ENCODE measurements around the gene KRTAP4-3. TPM values are rescaled to one million over a fixed set of nuclear protein-coding genes. Genes with fewer than 3 reads are reported as not detected.
"Not testable (repeated sequence)": the region's sequence is repeated elsewhere in the genome, so short reads cannot be mapped to it uniquely, and the experiment has no call there.

KRTAP4-3 gene
- total RNA-seq, 1 experiment from 2014 or later = not detected

DNA sequence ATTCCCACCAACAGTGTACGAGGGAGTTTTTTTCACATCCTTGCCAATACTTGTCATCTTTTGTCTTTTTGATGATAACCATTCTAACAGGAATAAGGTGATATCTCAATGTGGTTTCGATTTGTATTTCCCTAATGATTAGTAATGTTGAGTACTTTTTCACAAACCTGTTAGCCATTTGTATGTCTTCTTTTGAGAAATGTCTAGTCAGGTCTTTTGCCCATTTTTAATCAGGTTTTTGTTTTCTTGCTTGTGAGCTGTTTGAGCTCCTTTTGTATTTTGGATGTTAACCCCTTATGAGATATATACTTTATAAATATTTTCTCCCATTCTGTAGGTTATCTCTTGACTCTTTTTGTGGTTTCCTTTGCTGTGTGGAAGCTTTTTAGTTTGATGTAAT is 16.5 kb downstream of the KRTAP4-3 start:
- no peak for DNase-seq (ENCODE audit: low read depth)

- no peak for DNase-seq (ENCODE audit: low read depth)
These were observed 18.0 kb downstream of the KRTAP4-3 start for GRCh38 chr17:41150026-41150425.

- DNase-seq (ENCODE audit: low read depth) = no peak
These were observed 18.4 kb downstream of the KRTAP4-3 start, which contains the start of gene KRTAP4-5 for GRCh38 chr17:41149652-41149985. Gene KRTAP4-5 (minus strand): TSS chr17:41149825. CDS start chr17:41149767, 58 bp downstream.

- DNase-seq (ENCODE audit: low read depth) = not testable (repeated sequence)
These were observed 18.9 kb downstream of the KRTAP4-3 start for GRCh38 chr17:41148971-41149651.

- DNase-seq (ENCODE audit: low read depth) = no peak
These were observed 20.4 kb downstream of the KRTAP4-3 start for GRCh38 chr17:41147531-41148204.

DNA sequence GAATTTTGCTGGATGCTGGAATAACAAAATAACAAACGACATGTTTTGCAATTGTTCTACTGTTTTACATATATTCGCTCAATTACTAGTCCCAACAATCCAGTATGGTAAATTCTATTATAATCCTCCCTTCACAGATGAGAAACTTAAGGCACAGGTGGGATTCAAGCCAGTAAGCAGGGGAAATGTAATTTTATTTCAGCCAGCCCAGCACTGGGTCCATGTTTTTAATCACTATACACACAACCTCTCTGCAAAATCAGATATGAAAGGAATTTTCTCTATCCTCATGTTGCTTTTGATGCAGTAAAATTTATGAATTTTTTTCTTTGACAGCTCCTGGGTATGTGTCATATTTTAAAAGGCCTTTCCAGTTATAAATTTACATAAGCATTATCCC is 22.8 kb downstream of the KRTAP4-3 start:
- DNase-seq (ENCODE audit: low read depth) = no peak

DNA sequence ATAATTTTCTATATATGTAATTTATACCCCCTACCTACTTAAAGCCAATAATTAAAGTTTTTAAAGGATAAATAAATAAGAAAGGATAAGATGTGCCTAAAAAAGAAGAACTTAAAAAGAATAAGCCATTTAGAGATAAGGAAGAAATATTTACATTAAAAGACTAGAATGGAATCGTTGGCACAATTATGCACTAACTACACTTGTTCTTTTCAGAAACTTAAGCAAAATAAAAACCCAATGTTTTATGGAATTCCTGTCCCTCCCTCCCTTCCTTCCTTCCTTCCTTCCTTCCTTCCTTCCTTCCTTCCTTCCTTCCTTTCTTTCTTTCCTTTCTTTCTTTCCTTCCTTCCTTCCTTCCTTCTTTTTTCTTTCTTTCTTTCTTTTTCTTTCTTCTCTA is 23.2 kb downstream of the KRTAP4-3 start:
- no peak for DNase-seq (ENCODE audit: low read depth)

- DNase-seq (ENCODE audit: low read depth) = no peak
These were observed 26.7 kb downstream of the KRTAP4-3 start for GRCh38 chr17:41141361-41141760.

DNA sequence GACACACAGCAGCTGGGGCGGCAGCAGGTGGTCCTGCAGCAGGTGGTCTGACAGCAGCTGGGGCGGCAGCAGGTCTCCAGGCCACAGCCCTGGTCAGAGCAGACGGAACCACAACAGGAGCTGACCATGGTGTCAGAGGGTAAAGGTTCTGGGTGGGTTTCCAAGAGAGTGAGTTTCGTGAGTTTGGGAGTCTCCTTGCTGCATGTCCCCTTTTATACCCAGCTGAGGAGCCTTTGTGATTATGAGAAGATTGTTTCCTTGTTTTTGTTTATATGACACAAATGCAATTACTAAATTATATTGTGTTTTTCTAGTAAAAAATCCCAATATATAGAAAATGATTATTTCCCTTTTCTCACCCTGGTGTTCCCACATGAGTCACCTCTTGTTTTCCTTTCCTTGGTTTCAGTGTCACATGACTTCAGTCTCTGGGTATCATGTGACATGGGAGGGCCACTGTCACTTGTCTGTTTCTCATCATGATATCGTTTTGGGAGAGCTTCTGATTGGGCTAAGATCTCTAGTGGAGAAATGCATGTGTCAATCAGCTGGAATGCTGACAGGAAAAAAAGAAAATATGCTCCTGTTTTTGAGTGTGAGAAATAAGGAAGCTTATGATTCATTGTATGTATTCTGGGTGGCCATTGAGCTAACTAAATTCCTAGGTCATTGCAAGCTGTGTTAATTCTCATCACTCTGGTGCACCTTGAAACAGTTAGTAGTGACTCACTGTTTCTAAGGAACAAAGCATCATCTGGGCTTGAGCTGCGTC is 27.5 kb downstream of the KRTAP4-3 start, which contains the start of gene KRTAP4-6:
KRTAP4-6 (minus strand) TSS at position 185 of the 772 bp plus-strand sequence; CDS start at position 128, 57 bp downstream.
- peak; percentile 83 for DNase-seq (ENCODE audit: low read depth)

- not testable (repeated sequence) for DNase-seq (ENCODE audit: low read depth)
These were observed 28.2 kb downstream of the KRTAP4-3 start for GRCh38 chr17:41139865-41140264.

- no peak for DNase-seq (ENCODE audit: low read depth)
These were observed 33.9 kb downstream of the KRTAP4-3 start for GRCh38 chr17:41133880-41134735.

DNA sequence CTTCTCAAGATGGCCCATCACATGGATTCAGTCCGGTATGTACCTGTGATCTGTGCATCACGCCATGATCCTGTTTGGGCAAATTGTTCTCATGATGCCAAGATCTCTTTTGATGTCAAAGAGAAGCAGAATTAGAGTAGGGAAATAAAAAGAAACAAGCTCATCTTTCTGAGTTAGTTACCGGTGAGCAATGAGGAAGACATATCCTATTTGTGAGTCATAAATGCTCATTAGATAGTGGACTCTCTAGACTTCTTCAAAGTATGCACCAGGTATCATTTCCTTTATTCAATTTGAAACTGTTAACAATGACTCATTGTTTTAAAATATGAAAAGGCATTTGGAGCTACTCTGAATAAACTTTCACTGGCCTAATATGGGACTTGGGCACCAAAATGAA is 36.0 kb downstream of the KRTAP4-3 start:
- DNase-seq (ENCODE audit: low read depth) = peak; percentile 65

GRCh38 chr17:41127371-41127770 is 40.6 kb downstream of the KRTAP4-3 start:
- DNase-seq (ENCODE audit: low read depth) = no peak

GRCh38 chr17:41126412-41126811 is 41.6 kb downstream of the KRTAP4-3 start:
- DNase-seq (ENCODE audit: low read depth) = no peak

- DNase-seq (ENCODE audit: low read depth) = no peak
These were observed 43.0 kb downstream of the KRTAP4-3 start for GRCh38 chr17:41125064-41125463.

- not testable (repeated sequence) for DNase-seq (ENCODE audit: low read depth)
These were observed 44.0 kb downstream of the KRTAP4-3 start, which contains the start of gene KRTAP4-12 for GRCh38 chr17:41123991-41124371. Gene KRTAP4-12 (minus strand): TSS chr17:41124182. CDS start chr17:41124122, 60 bp downstream.

- not testable (repeated sequence) for DNase-seq (ENCODE audit: low read depth)
These were observed 44.6 kb downstream of the KRTAP4-3 start for GRCh38 chr17:41123292-41123990.

DNA sequence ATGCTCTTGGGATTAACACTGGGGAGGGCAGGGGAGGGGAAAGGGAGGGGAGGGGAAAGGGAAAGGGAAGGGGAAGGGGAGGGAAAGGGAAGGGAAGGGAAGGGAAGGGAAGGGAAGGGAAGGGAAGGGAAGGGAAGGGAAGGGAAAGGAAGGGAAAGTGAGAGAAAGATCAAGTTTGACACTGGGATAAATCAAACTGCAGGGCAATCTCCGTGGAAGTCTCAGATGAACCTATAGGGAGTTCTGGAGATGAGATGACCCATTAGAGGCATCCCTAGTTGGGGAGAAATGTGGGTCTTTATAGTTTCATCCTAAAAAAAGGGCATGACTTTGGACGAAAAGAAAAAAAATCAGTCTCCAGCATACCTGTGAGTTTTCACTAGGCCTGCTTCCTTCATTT is 46.3 kb downstream of the KRTAP4-3 start:
- no peak for DNase-seq (ENCODE audit: low read depth)

DNA sequence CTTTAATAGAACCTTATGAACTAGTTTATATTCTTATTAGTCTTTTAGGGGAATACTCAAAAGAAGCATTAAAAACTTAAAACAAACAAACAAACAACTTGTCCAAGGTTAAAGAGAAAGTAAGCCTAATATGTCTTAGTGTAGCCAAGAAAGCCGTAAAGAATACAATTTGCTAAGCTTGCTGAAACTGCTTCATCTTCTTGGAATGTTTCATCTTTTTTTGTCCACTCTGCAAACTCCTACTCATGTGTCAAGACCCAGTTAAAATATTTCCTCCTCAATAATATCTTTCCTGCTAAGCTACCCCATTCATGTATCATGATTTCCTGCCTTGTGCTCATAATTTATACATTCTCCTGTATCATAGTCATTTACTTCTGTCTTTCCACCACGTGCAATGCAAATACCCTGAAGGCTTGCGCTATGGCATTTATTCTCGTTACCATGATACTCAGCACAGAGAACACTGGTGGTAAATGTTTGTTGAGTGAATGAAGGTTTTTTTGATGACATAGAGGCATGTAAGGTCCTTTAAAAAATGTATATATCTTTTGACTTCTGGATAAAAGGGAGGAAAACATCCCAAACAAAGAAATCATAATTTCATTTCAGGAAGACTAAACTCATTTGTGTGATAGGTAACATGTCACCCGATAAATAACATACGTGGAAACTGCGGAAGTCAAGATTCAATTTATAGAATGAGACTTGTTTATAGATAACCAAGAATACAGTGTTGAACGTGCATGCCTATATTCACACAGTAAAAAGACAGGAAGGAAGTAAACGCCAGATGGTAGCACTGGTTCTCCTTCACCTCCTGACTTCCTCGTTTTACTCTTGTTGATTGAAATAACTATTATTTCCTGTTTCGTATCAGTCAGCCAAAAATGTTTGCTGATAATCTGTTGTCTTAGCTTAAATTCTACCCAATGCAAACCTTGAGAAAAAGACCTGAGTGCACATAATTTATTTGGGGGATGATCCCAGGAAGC is 48.0 kb downstream of the KRTAP4-3 start:
- not testable (repeated sequence) for DNase-seq (ENCODE audit: low read depth)

DNA sequence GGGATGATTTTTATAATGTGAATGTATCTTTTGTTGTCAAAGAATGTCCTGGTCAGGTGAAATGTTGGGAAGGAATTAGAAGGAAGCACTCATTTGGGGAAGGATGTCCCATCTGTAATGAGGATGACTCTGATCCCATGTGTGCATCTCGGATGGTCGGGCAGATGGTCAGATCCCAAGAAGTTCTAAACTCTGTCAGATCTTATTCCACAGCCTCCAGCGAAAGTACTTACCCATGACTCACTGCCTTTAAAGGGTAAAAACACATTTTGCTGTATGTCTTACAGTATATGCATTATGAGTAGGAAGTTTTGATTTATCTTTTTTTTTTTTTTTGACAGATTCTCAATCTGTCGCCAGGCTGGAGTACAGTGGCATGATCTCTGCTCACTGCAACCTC is 49.3 kb downstream of the KRTAP4-3 start:
- no peak for DNase-seq (ENCODE audit: low read depth)

Data from M059J (cell line).